ENCODE measurements around the gene APEX1.
A peak's percentile ranks its signal among the peaks of the same experiment; 100 is the strongest.

Gene APEX1

DNA sequence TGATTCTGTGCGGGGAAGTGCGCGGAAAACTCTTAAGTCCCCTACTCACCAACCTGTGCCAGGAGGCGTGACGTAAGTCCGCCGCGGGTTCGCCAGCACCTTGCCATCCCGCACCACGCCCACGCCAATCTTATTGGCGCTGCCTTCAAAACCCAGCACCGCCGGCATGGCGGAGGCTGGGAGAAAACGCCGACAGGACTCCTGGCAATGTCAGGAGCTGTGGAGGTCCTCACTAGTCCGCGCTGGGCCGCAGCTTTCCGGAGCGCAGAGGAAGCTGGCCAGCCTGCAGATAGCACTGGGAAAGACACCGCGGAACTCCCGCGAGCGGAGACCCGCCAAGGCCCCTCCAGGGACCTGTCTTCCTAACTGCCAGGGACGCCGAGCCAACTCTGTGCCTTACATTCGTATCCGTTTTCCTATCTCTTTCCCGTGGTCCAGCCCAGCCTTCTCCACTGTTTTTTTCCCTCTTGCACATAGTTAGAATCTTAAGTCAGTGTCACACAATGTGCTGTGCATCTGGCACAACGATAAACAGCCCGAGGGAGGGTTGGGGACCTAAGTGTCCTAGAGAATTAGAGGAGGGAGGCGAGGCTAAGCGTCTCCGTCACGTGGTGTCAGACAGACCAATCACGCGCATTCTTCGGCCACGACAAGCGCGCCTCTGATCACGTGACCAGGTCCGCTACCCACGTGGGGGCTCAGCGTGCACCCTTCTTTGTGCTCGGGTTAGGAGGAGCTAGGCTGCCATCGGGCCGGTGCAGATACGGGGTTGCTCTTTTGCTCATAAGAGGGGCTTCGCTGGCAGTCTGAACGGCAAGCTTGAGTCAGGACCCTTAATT, at the start of gene APEX1, which contains the start of gene OSGEP:
TSS of gene APEX1 (plus strand) at position 711 of the 839 bp plus-strand sequence. CDS start 420 bp downstream, outside the sequence.
TSS of gene OSGEP (minus strand) at position 297 of the 839 bp plus-strand sequence. CDS start at position 168, 129 bp downstream.
- H3K9ac ChIP-seq: peak within 1 kb of the TSS; percentile 92
- peak within 1 kb of the TSS; percentile 93 for H3K27ac ChIP-seq
- peak within 1 kb of the TSS; percentile 99 for H3K4me2 ChIP-seq
- peaks cover 51% of the 10 kb centered on the region for H3K4me1 ChIP-seq
- peaks cover 30% of the 10 kb centered on the region for H4K20me1 ChIP-seq
- H3K9me3 ChIP-seq: no peaks in the 10 kb centered on the region
- TF ChIP-seq Cebpa-rat (IDR thresholded peaks at IDR 0.05): no peak
- peak within 1 kb of the TSS; percentile 86 for H3K4me3 ChIP-seq
- peaks cover 73% of the 10 kb centered on the region for H3K36me3 ChIP-seq
- H3K27me3 ChIP-seq: no peaks in the 10 kb centered on the region

GRCh38 chr14:20409226-20409625, 45.8 kb upstream of the APEX1 start:
- H3K4me3 ChIP-seq: no peak overlapping the region
- no peak overlapping the region for H3K9ac ChIP-seq
- H3K36me3 ChIP-seq: peaks cover 51% of the 10 kb centered on the region
- H3K4me1 ChIP-seq: peaks cover 23% of the 10 kb centered on the region
- no peaks in the 10 kb centered on the region for H3K9me3 ChIP-seq
- no peak overlapping the region for H3K4me2 ChIP-seq
- peaks cover 36% of the 10 kb centered on the region; the same call in 1 of the 2 replicates for H4K20me1 ChIP-seq
- TF ChIP-seq Cebpa-rat (IDR thresholded peaks at IDR 0.05): no peak
- no peak overlapping the region for H3K27ac ChIP-seq
- H3K27me3 ChIP-seq: no peaks in the 10 kb centered on the region

DNA sequence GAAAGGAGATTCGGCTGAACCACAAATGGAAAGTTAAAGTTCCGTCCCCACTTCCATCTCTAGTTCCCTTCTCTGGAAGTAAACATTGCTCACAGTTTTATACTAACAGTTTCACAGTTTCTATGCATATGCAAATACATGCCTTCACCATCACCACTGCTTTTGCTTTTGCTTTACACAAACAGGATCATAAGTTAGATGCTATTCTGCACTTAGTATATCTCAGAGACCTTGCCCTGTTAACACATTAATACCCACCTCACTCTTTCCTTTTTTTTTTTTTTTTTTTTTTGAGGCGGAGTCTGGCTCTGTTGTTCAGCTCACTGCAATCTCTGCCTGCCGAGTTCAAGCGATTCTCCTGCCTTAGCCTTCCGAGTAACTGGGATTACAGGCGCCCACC, 42.6 kb upstream of the APEX1 start:
- Histone ChIP-seq H3K9me3 (no peaks in the 10 kb centered on the region), H3K4me2 (peak overlapping the region; percentile 90), H3K4me1 (peaks cover 55% of the 10 kb centered on the region), H3K27me3 (no peaks in the 10 kb centered on the region), H3K27ac (peak overlapping the region; percentile 87), H3K4me3 (peak overlapping the region; percentile 82), H4K20me1 (peaks cover 15% of the 10 kb centered on the region; the same call in 1 of the 2 replicates), H3K9ac (peak overlapping the region; percentile 90), H3K36me3 (peaks cover 19% of the 10 kb centered on the region)
- TF ChIP-seq Cebpa-rat (IDR thresholded peaks at IDR 0.05): no peak

- Histone ChIP-seq H4K20me1 (peaks cover 8% of the 10 kb centered on the region; the same call in 1 of the 2 replicates), H3K4me3 (peak within 1 kb of the TSS; percentile 82), H3K9ac (peak within 1 kb of the TSS; percentile 90), H3K27me3 (no peaks in the 10 kb centered on the region), H3K4me2 (peak within 1 kb of the TSS; percentile 90), H3K9me3 (no peaks in the 10 kb centered on the region), H3K27ac (peak within 1 kb of the TSS; percentile 87), H3K36me3 (peaks cover 12% of the 10 kb centered on the region), H3K4me1 (peaks cover 62% of the 10 kb centered on the region)
- no peak for TF ChIP-seq Cebpa-rat (IDR thresholded peaks at IDR 0.05)
Observed at GRCh38 chr14:20412876-20413743, 41.9 kb upstream of the APEX1 start, which contains the start of gene TEP1. TEP1 (minus strand) TSS chr14:20413501; CDS start chr14:20408439, 5,062 bp downstream.

GRCh38 chr14:20413744-20414082, 41.3 kb upstream of the APEX1 start:
- Histone ChIP-seq H3K27me3 (no peaks in the 10 kb centered on the region), H3K36me3 (peaks cover 6% of the 10 kb centered on the region; the same call in 1 of the 2 replicates), H3K9me3 (no peaks in the 10 kb centered on the region), H3K4me2 (peak overlapping the region; percentile 90), H3K9ac (peak overlapping the region; percentile 90), H3K4me3 (peak overlapping the region; percentile 82), H4K20me1 (peaks cover 2% of the 10 kb centered on the region; the same call in 1 of the 2 replicates), H3K27ac (peak overlapping the region; percentile 87), H3K4me1 (peaks cover 68% of the 10 kb centered on the region)
- no peak for TF ChIP-seq Cebpa-rat (IDR thresholded peaks at IDR 0.05)

GRCh38 chr14:20415782-20416206, 39.2 kb upstream of the APEX1 start:
- Histone ChIP-seq H3K9me3 (no peaks in the 10 kb centered on the region), H3K4me1 (peaks cover 85% of the 10 kb centered on the region), H3K4me2 (peak overlapping the region; percentile 90), H3K9ac (peak overlapping the region; percentile 13; the same call in 1 of the 2 replicates), H3K4me3 (no peak overlapping the region), H3K27ac (peak overlapping the region; percentile 57), H3K36me3 (no peaks in the 10 kb centered on the region), H3K27me3 (no peaks in the 10 kb centered on the region), H4K20me1 (no peaks in the 10 kb centered on the region)
- no peak for TF ChIP-seq Cebpa-rat (IDR thresholded peaks at IDR 0.05)

GRCh38 chr14:20416223-20416622, 38.8 kb upstream of the APEX1 start:
- no peak for TF ChIP-seq Cebpa-rat (IDR thresholded peaks at IDR 0.05)
- no peaks in the 10 kb centered on the region for H4K20me1 ChIP-seq
- no peaks in the 10 kb centered on the region for H3K27me3 ChIP-seq
- peak overlapping the region; percentile 90 for H3K4me2 ChIP-seq
- no peaks in the 10 kb centered on the region for H3K9me3 ChIP-seq
- H3K36me3 ChIP-seq: no peaks in the 10 kb centered on the region
- peaks cover 82% of the 10 kb centered on the region for H3K4me1 ChIP-seq
- H3K4me3 ChIP-seq: no peak overlapping the region
- H3K27ac ChIP-seq: peak overlapping the region; percentile 57
- H3K9ac ChIP-seq: peak overlapping the region; percentile 13; the same call in 1 of the 2 replicates

DNA sequence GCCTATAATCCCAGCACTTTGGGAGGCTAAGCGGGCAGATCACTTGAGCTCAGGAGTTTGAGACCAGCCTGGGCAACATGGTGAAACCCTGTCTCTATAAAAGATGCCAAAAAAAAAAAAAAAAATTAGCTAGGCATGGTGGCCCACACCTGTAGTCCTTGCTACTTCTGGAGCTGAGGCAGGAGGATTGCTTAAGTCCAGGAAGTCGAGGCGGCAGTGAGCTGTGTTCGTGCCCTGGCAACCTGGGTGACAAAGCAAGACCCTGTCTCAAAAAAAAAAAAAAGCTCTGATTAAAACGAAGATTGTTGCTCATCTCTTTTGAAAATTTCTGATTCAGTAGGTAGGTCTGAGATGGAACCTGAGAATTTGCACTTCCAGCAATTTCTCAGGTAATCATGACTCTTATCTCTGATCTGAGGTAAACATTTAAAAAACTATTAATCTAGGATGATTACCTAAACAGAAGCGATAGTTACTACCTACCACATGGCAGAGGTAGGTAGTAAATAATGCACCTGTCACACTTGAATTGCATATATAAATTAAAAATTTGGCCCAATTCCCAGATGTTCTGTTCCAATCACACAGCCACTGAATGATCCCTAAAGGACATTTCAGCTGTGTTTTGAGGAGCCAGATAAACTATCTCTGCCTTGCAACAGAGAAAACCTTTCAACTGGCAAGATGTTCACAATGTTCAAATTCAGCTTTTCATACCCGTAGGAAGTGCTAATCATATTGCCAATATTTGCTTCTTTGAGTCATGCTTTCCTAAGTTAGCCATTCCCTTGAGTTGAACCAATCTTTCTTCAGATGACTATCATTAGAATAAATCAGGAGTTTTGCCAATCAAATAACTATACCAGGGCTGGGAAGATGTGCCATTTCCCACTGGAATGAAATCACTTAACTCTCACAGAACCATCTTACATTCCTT, 37.5 kb upstream of the APEX1 start:
- peak overlapping the region; percentile 45 for H3K27ac ChIP-seq
- no peaks in the 10 kb centered on the region for H4K20me1 ChIP-seq
- H3K4me2 ChIP-seq: peak overlapping the region; percentile 90
- peaks cover 76% of the 10 kb centered on the region for H3K4me1 ChIP-seq
- no peak overlapping the region for H3K9ac ChIP-seq
- H3K36me3 ChIP-seq: no peaks in the 10 kb centered on the region
- no peak overlapping the region for H3K4me3 ChIP-seq
- H3K9me3 ChIP-seq: no peaks in the 10 kb centered on the region
- TF ChIP-seq Cebpa-rat (IDR thresholded peaks at IDR 0.05): no peak
- H3K27me3 ChIP-seq: no peaks in the 10 kb centered on the region
